Umbilical cord (tissue), 2 donors: ENCODE measurements around the gene GTF2H2C. TPM values are rescaled to one million over a fixed set of nuclear protein-coding genes. Genes with fewer than 3 reads are reported as not detected.
"Not testable (repeated sequence)": the region's sequence is repeated elsewhere in the genome, so short reads cannot be mapped to it uniquely, and the experiment has no call there.

Experiments used
- DNase-seq: peaks from one replicate; pipeline ENCODE4 v3.0.0-alpha.2; 2015; ENCODE audit warnings: low spot score
- total RNA-seq: library from RNA; depleted of rRNA; stranded (reverse); fragments of >200 nt; gene quantifications from one replicate; pipeline ENCODE4 v1.2.3, GENCODE V29; 2014; ENCODE audit warnings: low replicate concordance; ENCODE audit not compliant: insufficient read depth

GTF2H2C gene
- total RNA-seq, 1 donor from 2014 or later: 52.0 TPM

GRCh38 chr5:69566172-69566571, 6.2 kb downstream of the GTF2H2C start:
- DNase-seq: not testable (repeated sequence)

- not testable (repeated sequence) for DNase-seq
These were observed 8.1 kb downstream of the GTF2H2C start for GRCh38 chr5:69568072-69568471.

DNA sequence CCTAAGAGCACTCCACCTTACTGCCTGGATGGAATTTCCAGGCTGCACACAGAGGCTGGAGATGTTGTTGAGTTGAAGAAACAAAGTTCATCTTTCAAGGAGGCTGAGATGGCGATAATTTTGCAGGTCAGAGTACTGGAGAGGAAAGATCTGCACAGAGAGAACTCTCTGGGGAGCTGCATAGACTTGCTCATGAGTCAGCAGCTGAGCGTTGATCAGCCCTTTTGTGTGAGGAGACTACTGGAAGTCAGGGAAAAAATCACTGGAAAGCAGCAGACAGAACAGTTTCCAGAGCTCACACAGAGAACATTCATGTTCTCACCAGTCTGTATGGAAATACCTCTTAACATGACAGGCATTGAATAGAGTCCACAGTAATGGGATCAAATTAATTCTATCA, 23.4 kb downstream of the GTF2H2C start:
- not testable (repeated sequence) for DNase-seq

DNA sequence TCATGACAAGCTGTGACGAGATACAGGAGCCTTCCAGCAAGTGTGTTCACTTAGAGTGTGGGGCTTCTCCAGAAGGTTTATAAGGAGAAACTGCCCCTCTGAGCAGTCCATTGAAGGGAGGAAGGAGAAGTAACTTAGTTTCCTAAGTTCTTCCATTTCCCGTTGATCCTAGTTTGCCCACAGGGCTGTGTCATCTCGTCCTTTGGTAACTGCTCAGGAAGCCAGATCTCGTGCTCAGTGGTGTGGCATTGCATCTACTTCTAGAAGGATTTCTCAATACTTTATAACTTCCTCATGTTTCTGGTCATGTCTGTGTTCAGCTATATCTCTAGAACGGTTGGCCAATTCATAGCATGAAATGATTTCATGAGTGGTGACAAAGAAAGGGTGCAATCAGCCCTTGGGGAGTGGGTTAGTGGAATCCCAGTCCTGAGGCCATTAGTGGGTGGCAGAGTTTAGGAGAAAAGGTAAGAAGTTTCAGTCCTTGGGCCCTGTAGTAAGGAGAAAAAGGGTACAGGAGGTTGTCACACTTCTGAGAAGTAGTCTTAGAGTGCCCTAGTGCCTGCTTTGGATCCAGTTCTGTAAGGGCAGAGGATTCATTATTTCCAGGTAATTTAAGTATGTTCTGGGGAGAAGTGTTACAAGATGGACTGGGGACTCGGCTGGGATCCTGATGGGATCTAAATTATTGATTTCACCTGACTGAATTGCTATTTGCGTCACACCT, 36.3 kb downstream of the GTF2H2C start:
- not testable (repeated sequence) for DNase-seq

GRCh38 chr5:69601947-69602346, 42.0 kb downstream of the GTF2H2C start:
- DNase-seq: not testable (repeated sequence)

DNA sequence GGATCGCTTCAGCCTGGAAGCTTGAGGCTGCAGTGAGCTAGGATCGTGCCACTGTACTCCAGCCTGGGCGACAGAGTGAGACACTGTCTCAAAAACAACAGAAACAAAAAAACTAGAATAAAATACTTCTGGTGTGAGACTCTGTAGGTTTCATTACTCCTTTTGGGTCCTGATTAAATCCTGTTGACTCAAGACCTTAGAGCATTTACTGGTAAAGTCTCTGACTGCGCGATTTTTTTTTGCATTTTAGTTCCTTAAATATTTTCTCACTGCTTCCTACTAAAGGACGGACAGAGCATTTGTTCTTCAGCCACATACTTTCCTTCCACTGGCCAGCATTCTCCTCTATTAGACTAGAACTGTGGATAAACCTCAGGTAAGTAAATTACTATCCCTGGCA, 46.8 kb downstream of the GTF2H2C start:
- DNase-seq: not testable (repeated sequence)

GRCh38 chr5:69607750-69608149, 47.8 kb downstream of the GTF2H2C start:
- not testable (repeated sequence) for DNase-seq

GRCh38 chr5:69608861-69609496, 49.0 kb downstream of the GTF2H2C start:
- not testable (repeated sequence) for DNase-seq

- not testable (repeated sequence) for DNase-seq
These were observed 54.9 kb downstream of the GTF2H2C start for GRCh38 chr5:69614843-69615242.

DNA sequence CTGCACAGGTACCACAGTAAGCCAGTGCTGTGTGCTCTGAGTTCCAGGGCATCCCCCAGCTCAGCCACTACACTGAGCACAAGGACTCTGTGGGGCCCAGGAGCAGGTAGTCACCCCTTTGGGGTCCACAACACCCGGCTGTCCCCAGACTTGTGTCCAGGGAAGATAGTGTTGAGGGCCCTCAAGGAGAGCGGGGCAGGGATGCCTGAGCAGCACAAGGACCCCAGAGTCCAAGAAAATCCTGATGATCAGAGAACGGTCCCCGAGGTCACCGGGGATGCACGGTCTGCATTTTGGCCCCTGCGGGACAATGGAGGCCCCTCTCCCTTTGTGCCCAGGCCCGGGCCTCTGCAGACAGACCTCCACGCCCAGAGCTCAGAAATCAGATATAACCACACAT, 71.9 kb downstream of the GTF2H2C start:
- DNase-seq: not testable (repeated sequence)

Other genes with a start within 250 kb of the GTF2H2C start
- gene CCDC125, start 227.4 kb upstream of the GTF2H2C start, total RNA-seq: 1.4 TPM
- gene AK6, start 190.7 kb upstream of the GTF2H2C start, total RNA-seq: 59.9 TPM
- gene TAF9, start 190.7 kb upstream of the GTF2H2C start, total RNA-seq: 32.7 TPM
- gene RAD17, start 190.4 kb upstream of the GTF2H2C start, total RNA-seq: 36.6 TPM
- gene MARVELD2, start 145.1 kb upstream of the GTF2H2C start, total RNA-seq: 3.9 TPM
- 12.5 TPM for gene OCLN, start 67.4 kb upstream of the GTF2H2C start, total RNA-seq